Fibroblast of lung (primary cell): ENCODE data around the gene STRBP. TPM values are rescaled to one million over a fixed set of nuclear protein-coding genes. Genes with fewer than 3 reads are reported as not detected.

ENCODE experiments used
- DNase-seq, 2 donors: peaks; one replicate each; pipeline versions ENCODE4 v3.0.0 to v3.0.0-alpha.2; 2010; ENCODE audit warnings: low read depth in 2 of 2
- H2AFZ ChIP-seq: 2 replicates; pipeline ENCODE4 v1.5.1; 2012; ENCODE audit warnings: low read length, control low read depth, inconsistent platforms
- H3K27ac ChIP-seq: 2 replicates; pipeline ENCODE4 v1.5.1; 2011; ENCODE audit warnings: low read length, control low read depth; ENCODE audit not compliant: insufficient read depth
- H3K27me3 ChIP-seq: 2 replicates; pipeline ENCODE4 v1.5.1; 2011; ENCODE audit warnings: mild to moderate bottlenecking, low read length; ENCODE audit not compliant: control insufficient read depth, insufficient read depth
- H3K36me3 ChIP-seq: 2 replicates; pipeline ENCODE4 v1.5.1; 2011; ENCODE audit warnings: low read length; ENCODE audit not compliant: control insufficient read depth, insufficient read depth
- H3K4me1 ChIP-seq: 2 replicates; pipeline ENCODE4 v1.5.1; 2011; ENCODE audit warnings: low read length; ENCODE audit not compliant: control insufficient read depth, insufficient read depth; ENCODE audit errors: extremely low read depth
- H3K4me2 ChIP-seq: 2 replicates; pipeline ENCODE4 v1.5.1; 2011; ENCODE audit warnings: low read length, control low read depth; ENCODE audit not compliant: insufficient read depth; ENCODE audit errors: extremely low read depth
- H3K4me3 ChIP-seq, 4 experiments: fragments of 200-600 bp in 1 of 4; sonication (generic) in 1 of 4; replicated peaks in 1 of 4; 2 replicates each; pipeline ENCODE4 v1.5.1; 2011 to 2016; ENCODE audit warnings: low read length in 4 of 4, low read depth in 3 of 4, mild to moderate bottlenecking in 3 of 4, control low read depth in 2 of 4, inconsistent platforms in 1 of 4, mixed read lengths in 1 of 4; ENCODE audit not compliant: insufficient read depth in 1 of 4; ENCODE audit errors: control extremely low read depth in 1 of 4
- H3K79me2 ChIP-seq: 2 replicates; pipeline ENCODE4 v1.5.1; 2012; ENCODE audit warnings: mild to moderate bottlenecking, low read length, inconsistent platforms; ENCODE audit not compliant: control insufficient read depth, insufficient read depth
- H3K9ac ChIP-seq: 2 replicates; pipeline ENCODE4 v1.5.1; 2011; ENCODE audit warnings: mild to moderate bottlenecking, low read length, control low read depth; ENCODE audit not compliant: insufficient read depth
- H3K9me3 ChIP-seq: 2 replicates; pipeline ENCODE4 v1.5.1; 2012; ENCODE audit warnings: low read depth, low read length; ENCODE audit not compliant: control insufficient read depth, insufficient read depth
- H4K20me1 ChIP-seq: 2 replicates; pipeline ENCODE4 v1.5.1; 2011; ENCODE audit warnings: low read length; ENCODE audit not compliant: control insufficient read depth, insufficient read depth; ENCODE audit errors: extremely low read depth
- CTCF ChIP-seq, 2 donors: IDR thresholded peaks in 1 of 2; conservative IDR thresholded peaks in 1 of 2; 1 replicate in 1 of 2; 2 replicates in 1 of 2; pipeline ENCODE4 v1.5.1; 2011 to 2012; ENCODE audit warnings: low read length in 2 of 2, control low read depth in 1 of 2, inconsistent platforms in 1 of 2, low read depth in 1 of 2, mild to moderate bottlenecking in 1 of 2
- EZH2 ChIP-seq: IDR thresholded peaks from 2 replicates; pipeline ENCODE4 v1.5.1; 2012; ENCODE audit warnings: low read length, control low read depth, mild to moderate bottlenecking; ENCODE audit errors: missing control alignments
- polyA plus RNA-seq, 2 donors: library from polyadenylated mRNA; depleted of rRNA in 1 of 2; stranded (reverse) in 1 of 2; unstranded in 1 of 2; fragments of >200 nt; gene quantifications; 2 replicates each; pipeline ENCODE4 v1.2.1, GENCODE V29; 2011 to 2012; ENCODE audit warnings: missing spikeins in 1 of 2
- total RNA-seq: library from RNA; depleted of rRNA; stranded (reverse); fragments of >200 nt; gene quantifications from 2 replicates; pipeline ENCODE4 v1.2.1, GENCODE V29; 2014

The STRBP gene
- total and polyA plus RNA-seq, 2 donors (not counting 1 experiment from before 2014, with no cell fraction given), result 3.3 to 5.9 TPM

GRCh38 chr9:123113185-123113584, 155.2 kb downstream of the STRBP start:
- Histone ChIP-seq H2AFZ (no peak overlapping the region), H3K79me2 (no peaks in the 10 kb centered on the region), H4K20me1 (no peaks in the 10 kb centered on the region), H3K27me3 (no peaks in the 10 kb centered on the region), H3K9me3 (no peaks in the 10 kb centered on the region), H3K4me3 (no peak overlapping the region), H3K4me1 (no peaks in the 10 kb centered on the region), H3K4me2 (no peak overlapping the region), H3K27ac (no peak overlapping the region), H3K9ac (no peak overlapping the region), H3K36me3 (no peaks in the 10 kb centered on the region)
- no peak for DNase-seq
- TF ChIP-seq CTCF (conservative IDR thresholded peaks at IDR 0.05 in 1 of 2, IDR thresholded peaks at IDR 0.05 in 1 of 2; ENCODE audit: low read depth in 1 of 2, low read length in 2 of 2) (no peak), EZH2 (no peak)

- Histone ChIP-seq H4K20me1 (no peaks in the 10 kb centered on the region), H3K9me3 (no peaks in the 10 kb centered on the region), H3K9ac (no peak overlapping the region), H3K4me3 (no peak overlapping the region), H3K4me2 (no peak overlapping the region), H2AFZ (no peak overlapping the region), H3K36me3 (no peaks in the 10 kb centered on the region), H3K4me1 (no peaks in the 10 kb centered on the region), H3K27me3 (no peaks in the 10 kb centered on the region), H3K27ac (no peak overlapping the region), H3K79me2 (no peaks in the 10 kb centered on the region)
- no peak for TF ChIP-seq EZH2
- no peak for TF ChIP-seq CTCF (conservative IDR thresholded peaks at IDR 0.05 in 1 of 2, IDR thresholded peaks at IDR 0.05 in 1 of 2; ENCODE audit: low read depth in 1 of 2, low read length in 2 of 2)
- DNase-seq, result no peak
These were observed 156.1 kb downstream of the STRBP start for GRCh38 chr9:123112015-123112975.

- H3K9me3 ChIP-seq, result no peaks in the 10 kb centered on the region
- no peak overlapping the region for H2AFZ ChIP-seq
- no peak for TF ChIP-seq EZH2
- TF ChIP-seq CTCF (conservative IDR thresholded peaks at IDR 0.05 in 1 of 2, IDR thresholded peaks at IDR 0.05 in 1 of 2; ENCODE audit: low read depth in 1 of 2, low read length in 2 of 2), result no peak
- H3K9ac ChIP-seq, result no peak overlapping the region
- H4K20me1 ChIP-seq, result no peaks in the 10 kb centered on the region
- no peak overlapping the region for H3K4me3 ChIP-seq
- H3K4me2 ChIP-seq, result no peak overlapping the region
- H3K4me1 ChIP-seq, result no peaks in the 10 kb centered on the region
- H3K79me2 ChIP-seq, result no peaks in the 10 kb centered on the region
- no peaks in the 10 kb centered on the region for H3K27me3 ChIP-seq
- H3K36me3 ChIP-seq, result no peaks in the 10 kb centered on the region
- no peak overlapping the region for H3K27ac ChIP-seq
- no peak for DNase-seq
These were observed 156.9 kb downstream of the STRBP start for GRCh38 chr9:123111427-123112014.
